GM19397 (cell line): ENCODE results near the gene NPVF.

ENCODE experiments used
- ATAC-seq: cut with Tn5 transposase; IDR thresholded peaks from one replicate; pipeline ENCODE4 v1.9.1; 2021; ENCODE audit warnings: mild to moderate bottlenecking, moderate library complexity; ENCODE audit not compliant: unreplicated experiment

Gene NPVF, protein sequence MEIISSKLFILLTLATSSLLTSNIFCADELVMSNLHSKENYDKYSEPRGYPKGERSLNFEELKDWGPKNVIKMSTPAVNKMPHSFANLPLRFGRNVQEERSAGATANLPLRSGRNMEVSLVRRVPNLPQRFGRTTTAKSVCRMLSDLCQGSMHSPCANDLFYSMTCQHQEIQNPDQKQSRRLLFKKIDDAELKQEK

DNA sequence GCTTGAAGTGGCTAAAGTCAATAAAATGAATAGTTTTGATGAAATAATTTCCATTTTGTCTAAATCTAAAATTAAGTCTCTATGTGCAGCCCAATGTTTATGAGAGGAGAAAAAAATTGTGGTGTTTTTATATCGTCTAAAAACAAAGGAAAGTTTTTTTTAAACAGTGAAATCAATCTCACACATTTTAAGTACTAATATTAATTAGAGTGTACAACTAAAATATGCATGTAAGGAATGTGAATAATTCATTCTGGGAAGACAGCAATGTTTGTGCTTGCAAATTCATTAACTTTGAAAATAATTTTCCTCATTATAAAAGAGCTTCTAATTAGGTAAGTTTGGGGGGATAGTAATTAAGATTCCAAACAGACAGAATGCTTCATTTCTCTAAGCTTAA is at the start of gene NPVF:
TSS of gene NPVF (minus strand) at position 101 of the 400 bp plus-strand sequence. CDS start at position 54, 47 bp downstream.
- no peak for ATAC-seq

DNA sequence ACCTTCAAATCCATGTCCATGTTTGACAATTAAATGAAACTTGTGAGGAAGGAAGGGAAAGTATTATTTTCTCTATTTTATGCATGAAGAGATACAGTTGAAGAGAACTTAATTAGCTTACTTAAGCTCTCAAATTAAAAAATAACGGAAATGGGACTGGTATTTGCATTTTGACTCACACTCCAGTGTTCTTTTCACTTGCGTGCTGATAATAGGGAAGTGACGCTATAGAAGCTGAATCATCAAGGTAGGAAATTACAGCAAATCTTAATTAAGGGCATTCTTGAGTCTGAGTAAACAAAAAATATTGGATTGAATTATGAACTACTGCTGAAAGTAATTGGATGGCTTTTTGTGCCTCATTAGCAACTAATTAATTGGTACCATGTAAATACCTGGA is 44.0 kb upstream of the NPVF start:
- ATAC-seq = no peak

DNA sequence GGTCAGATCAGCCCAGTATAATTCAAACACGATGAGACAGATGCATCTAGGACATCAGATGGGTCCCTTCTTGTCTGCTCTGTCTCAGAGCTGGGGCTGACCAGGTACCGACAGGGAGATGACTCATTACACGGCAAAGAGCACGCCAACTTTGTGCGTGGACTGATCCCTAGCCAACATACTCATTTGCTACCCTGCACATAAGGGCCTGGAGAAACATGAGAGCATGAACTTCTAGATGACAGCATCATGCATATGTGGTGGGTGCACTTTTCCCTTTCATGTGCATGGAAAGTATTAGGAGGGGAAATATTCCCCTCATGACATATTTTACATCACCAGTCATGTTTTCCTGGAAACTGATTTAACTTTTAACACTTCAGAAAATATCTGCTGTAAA is 35.1 kb upstream of the NPVF start:
- no peak for ATAC-seq

DNA sequence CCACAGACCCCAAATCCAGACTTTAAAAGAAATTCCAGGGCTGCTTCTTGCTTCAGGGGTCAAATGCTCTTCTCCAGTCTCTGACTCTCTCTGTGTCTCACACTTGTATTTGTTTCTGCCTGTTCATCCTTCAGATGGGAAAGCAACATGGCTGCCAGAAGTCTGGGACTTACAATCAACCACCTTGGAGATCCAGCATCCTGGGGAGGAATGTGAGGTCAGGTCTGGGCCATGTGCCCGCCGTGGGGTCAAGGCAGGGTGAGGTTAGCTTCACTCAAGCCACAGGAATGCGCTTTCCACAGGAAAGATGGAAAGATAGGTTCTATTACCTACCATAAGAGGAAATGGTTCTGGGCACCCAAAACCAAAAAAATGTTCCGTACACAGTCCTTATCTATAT is 34.3 kb upstream of the NPVF start:
- ATAC-seq = no peak

DNA sequence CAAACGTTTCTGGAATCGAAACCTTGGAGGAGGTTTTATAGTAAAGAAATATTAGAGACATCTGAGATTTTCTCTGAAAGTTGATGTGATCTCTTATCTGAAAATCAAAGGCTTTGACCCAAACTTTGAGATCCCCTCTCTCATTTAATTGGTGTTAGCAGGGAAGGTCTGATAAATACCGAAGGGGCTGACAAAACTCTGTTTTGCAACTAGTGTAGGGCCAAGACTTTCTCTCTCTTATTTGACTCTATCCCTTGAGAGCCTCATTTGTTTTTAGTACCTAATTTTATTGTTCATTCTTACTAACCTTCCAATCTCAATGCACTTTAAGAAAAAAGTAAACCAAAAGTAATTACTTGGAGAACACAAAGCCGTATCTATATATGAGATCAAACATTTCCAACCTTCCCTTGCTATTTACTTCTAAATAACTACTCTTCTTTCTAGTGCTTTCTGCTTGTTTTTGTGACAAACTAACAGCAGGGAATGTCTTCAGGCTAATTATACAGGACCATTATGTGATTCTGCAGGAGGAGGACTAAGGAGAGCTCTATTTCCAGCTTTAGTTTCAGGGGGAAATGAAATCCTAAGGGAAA is 33.4 kb upstream of the NPVF start:
- no peak for ATAC-seq

DNA sequence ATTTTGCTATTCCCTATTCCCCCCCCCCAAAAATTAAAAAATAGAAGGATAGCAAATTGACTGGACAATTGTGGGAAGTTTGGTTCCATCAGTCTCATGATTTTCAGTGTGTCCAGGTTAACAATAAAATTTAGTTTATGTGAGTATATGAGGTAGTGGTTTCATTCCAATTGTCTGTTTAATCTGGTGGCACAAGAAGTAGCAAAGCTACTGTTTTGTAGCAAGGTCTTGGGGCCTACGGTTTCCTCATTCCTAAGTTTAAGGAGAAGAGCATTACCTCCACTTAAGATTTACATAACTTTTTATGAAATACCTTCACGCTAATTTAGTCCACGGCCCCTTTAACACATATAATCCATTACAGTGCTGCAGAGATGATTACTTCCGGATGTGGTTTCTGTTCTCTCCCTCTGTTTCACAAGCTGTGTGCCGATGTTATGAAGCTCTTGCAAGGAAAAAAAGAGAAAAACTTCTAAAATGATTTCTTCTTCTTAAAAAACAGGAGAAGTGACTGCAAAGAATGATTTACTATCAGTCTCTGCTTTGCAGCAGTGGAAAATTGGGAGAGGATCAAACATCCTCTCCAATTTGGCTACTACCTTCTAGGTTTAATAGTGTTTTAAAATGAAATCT is 32.7 kb upstream of the NPVF start:
- no peak for ATAC-seq

DNA sequence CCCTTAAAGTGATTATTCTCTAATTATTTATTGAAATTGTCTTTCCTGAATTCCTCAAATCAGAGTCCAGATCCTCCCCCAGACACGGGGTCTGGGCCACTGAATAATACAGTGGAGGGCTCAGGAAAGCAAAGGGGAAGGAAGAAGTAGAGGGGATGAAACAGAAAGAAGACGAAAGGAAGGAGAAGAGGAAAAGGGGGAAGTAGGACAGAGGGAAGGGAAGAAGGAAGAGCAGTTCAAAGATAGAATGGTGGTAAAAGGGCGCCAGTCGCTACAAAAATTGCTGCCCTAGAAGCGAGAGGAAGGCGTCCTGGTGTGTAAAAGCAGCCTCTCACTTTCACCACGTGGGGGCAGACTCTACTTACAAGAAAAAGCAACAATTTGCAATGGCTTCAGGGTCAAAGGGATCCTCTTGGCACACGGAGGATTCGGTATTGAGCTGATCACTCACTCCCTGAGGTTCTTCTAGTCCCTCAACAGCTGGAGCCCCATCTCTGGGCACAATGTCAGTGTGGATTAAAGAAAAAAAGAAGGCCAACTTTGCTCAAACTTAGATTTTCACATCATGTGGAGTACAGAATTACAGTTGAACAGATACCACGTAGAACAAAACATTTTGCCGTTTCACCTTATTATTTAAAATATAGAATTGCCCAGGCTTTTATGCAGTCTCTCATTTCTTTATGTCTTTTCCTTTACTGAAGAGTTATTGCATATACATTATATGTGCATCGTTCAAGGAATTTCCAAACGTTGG is 31.4 kb upstream of the NPVF start:
- peak; percentile 76 for ATAC-seq

DNA sequence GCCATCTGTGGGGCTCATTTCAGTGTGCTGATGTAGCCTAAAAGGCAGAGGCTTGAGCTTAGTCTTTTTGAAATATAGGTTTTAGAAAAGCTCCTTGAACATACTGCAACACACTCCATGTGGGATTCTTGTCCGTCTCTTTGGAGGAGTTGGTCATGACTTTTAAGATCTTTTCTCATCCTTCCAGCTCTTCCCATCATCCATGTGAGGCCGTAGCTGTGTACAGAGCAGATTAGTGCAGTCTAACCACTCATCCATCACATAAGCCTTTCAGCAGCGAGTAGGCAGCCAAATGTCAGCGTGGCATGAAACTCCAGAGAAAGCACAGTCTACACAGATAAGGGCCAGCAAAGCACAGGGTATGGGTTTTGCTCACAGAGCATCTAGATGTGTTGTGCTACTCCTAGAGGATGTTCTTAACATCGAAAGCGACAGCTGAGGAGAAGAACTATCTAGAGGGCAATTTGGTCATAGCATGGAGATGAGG is 28.1 kb upstream of the NPVF start:
- ATAC-seq = no peak

DNA sequence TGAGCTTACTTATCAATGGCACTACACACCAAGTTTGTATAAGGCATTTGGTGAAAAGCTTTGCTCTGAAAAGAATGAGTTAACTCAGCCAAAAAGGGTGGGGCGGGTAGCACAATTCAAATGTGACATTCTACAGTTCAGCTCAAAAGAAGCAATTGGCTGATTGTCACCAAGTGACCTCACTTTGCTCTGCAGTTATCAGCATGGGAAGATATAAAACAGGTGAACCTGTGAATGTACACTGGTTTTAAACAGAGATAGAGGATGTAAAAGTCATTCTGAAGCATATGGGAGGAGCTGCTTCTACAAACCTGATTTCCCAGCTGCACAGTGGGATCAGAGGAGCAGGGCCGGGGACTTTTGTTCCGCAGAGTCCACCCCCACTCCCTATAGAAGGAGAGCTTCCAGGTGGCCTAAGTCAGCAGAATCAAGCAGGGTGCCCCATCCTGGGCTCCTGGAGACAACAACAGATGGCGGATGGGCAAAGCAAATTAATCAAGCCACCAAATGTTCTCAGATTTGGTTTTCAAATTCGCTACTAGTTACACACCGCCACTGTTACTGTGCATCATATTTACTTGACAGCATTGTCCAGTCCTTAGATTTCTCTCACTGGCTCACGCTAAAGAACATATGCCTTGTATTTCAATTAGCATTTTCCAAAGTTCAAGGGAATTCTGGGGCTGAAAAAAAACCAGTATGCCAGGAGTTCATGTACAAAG is 27.5 kb upstream of the NPVF start:
- no peak for ATAC-seq

DNA sequence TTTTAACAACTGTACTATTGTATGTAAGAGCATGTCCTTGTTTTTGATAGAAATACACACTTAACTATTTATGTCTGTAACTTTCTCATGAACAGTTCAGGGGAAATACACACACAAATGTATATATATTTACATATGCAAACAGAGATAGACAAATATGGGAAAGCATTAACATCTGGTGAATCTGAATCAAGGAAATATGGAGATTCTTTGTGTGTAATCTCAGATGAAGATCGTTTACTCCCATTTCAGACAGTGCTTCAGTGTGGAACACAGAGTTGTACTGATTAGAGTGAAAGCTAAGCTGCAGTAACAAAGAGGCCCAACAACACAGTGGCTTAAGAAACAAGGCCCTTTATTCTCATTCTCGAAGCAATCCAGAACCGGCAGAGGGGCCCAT is 26.3 kb upstream of the NPVF start:
- no peak for ATAC-seq

DNA sequence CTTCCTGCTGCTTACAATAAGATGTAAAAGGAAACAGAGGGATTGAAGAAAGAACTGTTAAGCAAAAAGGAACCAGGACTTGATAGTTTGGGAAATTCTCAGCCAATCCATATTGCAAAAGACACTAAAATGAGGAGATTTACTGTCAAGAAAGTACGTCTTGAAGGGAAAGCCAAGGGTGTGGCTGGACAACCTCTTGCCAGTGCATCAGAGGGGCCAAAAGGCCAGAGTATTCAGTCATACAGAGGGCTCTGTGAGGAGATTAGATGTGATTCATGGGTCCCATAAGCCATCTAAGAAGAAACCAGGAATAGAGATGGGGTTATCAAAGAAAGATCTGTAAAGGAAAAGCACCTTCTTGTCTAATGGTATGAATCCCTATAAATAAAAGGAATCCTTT is 25.4 kb upstream of the NPVF start:
- no peak for ATAC-seq

DNA sequence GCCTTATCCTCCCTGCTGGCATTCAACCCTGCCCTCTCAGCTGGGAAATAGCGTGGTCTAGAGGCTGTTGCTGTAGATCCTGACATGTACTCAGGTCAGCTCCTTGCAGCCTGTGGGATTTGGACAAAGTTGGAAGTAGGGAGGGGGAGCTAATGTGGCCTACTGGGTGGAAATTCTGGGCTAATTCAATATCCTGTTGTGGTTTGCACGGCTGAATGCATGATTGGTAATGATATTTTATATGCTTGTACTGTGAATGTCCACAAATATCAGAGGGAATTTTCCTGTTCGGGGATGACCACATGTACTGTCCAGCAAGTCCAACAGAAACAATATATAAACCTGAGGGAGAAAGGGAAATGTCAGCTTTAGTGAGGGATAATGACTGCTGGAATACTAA is 22.1 kb upstream of the NPVF start:
- no peak for ATAC-seq

DNA sequence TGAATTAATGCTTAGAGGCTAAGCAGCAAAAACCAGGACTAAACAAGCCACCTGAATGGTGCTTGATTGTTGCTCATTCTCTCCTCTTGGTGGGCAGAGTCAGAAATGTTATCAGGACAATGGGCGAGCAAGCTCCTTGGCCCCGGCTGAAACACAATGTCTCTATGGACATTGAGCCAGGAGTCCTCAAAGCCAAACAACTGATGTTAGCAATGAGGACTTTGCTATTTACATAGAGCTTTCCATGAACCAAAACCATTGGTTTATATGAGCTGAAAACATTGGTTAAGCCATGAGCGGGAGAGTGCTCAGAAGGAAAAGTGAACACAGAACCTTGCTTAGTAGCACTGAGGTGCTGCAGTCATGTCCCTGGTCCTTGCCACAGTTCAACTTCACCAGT is 21.5 kb upstream of the NPVF start:
- ATAC-seq = no peak

DNA sequence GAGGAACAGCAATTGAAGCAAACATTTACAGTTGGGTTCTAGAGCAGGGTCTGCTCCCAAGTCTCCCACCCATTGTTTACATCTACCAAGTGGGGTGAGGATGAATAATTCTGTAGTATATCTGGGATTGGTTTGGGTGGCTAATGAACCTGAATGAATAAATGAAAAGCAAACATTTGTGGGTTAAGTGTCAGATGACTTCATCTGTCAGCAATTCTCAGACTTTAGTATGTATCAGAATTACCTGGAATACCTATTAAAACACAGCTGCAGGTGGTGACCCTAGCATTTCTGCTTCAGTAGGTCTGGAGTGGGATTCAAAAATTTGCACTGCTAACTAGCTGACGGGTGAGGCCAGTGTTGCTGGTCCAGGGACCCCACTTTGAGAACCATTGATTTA is 18.0 kb upstream of the NPVF start:
- ATAC-seq = no peak

DNA sequence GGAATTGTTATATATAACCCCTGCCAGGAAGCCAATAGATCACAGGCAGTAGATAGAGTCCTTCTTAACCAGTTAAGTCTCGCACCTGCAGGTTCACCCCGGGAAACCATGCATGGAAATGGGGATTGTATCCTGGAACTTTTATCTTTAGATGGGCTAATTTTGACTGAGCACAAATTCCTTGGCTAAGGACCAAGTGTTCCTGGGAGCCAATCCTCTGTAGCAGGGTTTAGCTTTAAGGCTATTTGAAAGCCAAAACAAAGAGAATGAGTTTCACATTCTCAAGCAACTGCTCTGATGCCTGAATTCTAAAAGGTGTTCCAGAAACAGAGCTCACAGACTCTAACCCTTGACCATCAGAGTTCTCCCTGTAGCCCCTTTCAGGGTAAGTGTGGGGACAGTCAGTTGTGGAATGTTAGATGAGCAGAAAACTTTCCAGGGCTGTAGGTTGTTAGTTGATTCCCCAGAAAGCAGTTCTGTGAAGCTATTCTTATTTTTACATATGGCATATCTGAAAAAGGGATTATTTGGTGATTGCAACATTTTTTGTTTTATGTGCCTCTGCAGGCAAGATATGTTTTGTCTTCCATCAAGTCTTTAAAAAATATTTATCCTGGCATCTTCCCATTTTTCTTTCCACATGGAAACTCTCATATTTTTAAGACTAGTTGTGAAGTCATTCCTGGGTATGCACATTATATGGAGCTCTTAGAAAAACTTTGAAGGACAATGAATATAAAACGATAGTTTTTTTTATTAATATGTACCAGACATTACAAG is 16.2 kb upstream of the NPVF start:
- ATAC-seq = no peak

DNA sequence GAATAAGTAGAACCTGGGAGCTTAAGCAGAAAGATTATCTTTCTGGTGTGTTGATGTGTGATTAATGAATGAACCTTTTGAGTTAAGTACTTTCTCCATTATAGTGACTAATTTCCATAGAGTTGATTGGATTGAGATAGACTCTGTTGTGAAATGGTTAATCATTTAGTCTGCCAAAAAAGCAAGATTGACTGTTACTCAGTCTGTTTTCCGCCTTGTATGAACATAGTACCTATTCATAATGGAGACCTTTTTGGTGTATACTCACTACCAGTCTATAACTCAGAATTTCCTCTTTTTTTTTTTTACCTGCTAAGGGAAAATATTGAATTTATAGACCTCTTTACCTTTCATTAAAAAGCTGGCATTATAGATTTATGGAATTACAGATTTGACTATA is 14.4 kb upstream of the NPVF start:
- ATAC-seq = no peak

DNA sequence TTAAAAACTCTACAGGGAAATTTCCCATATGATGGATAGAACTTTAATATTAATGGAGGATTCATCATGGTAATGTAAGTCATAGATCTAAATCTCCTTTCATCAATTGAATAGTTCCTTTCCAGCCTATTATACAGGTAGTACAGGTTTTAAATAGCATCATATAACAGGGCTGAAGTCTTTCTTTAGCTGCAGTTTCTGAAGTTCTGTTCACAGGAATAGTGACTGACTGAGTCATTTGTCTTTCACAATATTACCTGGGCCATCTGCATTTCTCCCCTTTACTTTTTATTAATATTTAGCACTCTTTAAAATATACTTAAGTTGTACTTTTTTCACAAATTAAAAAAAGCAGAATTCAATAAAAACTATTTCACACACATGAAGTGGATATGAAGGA is 12.6 kb upstream of the NPVF start:
- ATAC-seq = no peak

DNA sequence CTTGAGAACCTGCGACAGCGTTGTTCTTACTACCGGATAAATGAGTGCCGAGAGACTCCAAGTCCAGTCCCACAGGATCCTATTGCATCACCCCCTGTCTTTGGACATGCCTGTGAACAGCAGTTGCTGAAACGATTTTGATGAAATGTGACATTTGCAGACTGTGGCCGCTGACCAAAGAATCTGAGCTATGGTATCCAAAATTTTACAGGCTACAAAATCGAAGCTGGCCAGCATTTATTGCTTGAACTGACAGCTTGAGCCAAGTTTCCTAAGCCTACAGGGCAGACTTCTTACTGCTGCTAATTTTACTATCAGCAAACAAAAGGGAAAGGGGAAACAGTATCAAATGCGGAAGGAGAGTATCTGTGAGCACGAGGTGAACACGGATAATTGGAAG is 12.1 kb upstream of the NPVF start:
- no peak for ATAC-seq

DNA sequence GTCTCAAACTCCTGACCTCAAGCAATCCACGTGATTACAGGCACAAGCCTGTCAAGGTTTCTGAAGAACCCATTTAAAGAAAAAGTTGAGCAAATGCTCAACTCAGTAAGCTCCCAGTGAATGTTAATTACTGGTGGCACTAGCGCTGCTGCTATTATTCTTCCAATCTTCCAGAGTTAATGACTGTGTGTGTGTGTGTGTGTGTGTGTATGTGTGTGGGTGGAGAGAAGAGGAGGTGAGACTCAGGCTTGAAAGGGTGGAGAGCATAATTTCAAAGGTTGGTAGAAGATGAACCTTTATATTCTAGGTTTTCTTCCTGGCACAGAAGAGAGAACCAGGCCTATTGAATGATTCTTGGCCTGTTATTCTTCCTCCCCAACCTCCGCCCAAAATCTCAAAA is 11.6 kb upstream of the NPVF start:
- no peak for ATAC-seq

DNA sequence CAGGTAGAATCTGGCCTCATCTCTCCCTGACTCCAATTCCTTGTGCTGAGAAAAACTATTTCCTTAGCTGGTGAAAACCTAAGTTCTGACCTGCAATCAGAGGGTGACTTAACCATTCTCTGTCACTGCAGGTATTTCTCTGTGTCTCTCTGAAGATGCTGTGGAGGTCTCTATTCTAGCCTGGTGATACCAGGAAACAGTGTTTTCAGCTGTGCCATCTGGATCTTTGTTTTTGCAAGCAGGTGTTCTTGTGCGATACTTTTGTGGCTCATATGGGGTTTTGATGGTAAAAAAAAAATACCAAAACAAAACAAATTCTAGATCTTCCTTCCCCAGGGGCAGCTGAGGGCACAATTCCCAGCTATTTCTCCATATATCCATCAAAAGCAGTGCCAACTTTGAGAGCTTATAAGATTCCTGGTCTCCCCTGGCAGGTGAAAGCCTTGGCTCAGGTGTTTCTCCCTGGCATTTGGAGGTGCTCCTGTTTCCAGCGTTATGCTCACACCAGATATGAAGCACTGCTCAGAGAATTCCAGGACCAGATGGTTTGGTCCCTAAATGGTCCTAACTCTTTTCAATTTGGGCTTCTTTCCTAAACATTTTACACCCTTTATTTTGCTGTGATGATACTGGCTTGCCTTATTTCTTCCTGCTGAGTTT is 9.9 kb upstream of the NPVF start:
- no peak for ATAC-seq
